Left ventricle myocardium inferior (tissue), 1 donor: ENCODE results near the gene ABHD8. TPM values are rescaled to one million over a fixed set of nuclear protein-coding genes. Genes with fewer than 3 reads are reported as not detected.

Source experiments
- DNase-seq: peaks from one replicate; pipeline ENCODE4 v3.0.0-alpha.2; 2020
- H3K27ac ChIP-seq: fragments of 200-600 bp; replicated peaks from 2 replicates; pipeline ENCODE4 v1.8.0; 2021
- H3K27me3 ChIP-seq: fragments of 200-600 bp; 2 replicates; pipeline ENCODE4 v1.8.0; 2021; ENCODE audit warnings: low read depth
- H3K36me3 ChIP-seq: fragments of 200-600 bp; 2 replicates; pipeline ENCODE4 v1.8.0; 2021
- H3K4me1 ChIP-seq: fragments of 200-600 bp; 2 replicates; pipeline ENCODE4 v1.8.0; 2021
- H3K4me3 ChIP-seq: fragments of 200-600 bp; 2 replicates; pipeline ENCODE4 v1.8.0; 2021; ENCODE audit warnings: mild to moderate bottlenecking, moderate library complexity
- H3K9me3 ChIP-seq: fragments of 200-600 bp; replicated peaks from 2 replicates; pipeline ENCODE4 v1.8.0; 2021
- CTCF ChIP-seq: fragments of 200-600 bp; IDR thresholded peaks from 2 replicates; pipeline ENCODE4 v1.8.0; 2021; ENCODE audit warnings: antibody characterized with exemption, mild to moderate bottlenecking, borderline replicate concordance
- intact Hi-C: fragments of 100-400 bp; cut with micrococcal nuclease; formaldehyde crosslinking; loops from one replicate; pipeline ENCODE4 v1.11.0; 2022
- total RNA-seq: library from RNA; stranded (reverse); fragmentation: NEBNext Ultra II Directional; extraction: Animal tissue kit (Norgen Biotek cat#: 25700); gene quantifications from one replicate; pipeline ENCODE4 v1.2.1, GENCODE V29; 2021
- donor health status: DM: no; HTN: yes; CAD: no; lungs with severe emphysema.

The ABHD8 gene
- total RNA-seq, 1 donor from 2014 or later = 11.7 TPM

- Histone ChIP-seq H3K27me3 (no peaks in the 10 kb centered on the region), H3K4me3 (no peak overlapping the region), H3K27ac (no peak overlapping the region), H3K36me3 (peaks cover 6% of the 10 kb centered on the region), H3K9me3 (no peaks in the 10 kb centered on the region), H3K4me1 (peaks cover 32% of the 10 kb centered on the region)
- no peak for TF ChIP-seq CTCF
- intact Hi-C loops = no loop called here
- no peak for DNase-seq
Observed at GRCh38 chr19:17331045-17331558, 27.9 kb upstream of the ABHD8 start.

DNA sequence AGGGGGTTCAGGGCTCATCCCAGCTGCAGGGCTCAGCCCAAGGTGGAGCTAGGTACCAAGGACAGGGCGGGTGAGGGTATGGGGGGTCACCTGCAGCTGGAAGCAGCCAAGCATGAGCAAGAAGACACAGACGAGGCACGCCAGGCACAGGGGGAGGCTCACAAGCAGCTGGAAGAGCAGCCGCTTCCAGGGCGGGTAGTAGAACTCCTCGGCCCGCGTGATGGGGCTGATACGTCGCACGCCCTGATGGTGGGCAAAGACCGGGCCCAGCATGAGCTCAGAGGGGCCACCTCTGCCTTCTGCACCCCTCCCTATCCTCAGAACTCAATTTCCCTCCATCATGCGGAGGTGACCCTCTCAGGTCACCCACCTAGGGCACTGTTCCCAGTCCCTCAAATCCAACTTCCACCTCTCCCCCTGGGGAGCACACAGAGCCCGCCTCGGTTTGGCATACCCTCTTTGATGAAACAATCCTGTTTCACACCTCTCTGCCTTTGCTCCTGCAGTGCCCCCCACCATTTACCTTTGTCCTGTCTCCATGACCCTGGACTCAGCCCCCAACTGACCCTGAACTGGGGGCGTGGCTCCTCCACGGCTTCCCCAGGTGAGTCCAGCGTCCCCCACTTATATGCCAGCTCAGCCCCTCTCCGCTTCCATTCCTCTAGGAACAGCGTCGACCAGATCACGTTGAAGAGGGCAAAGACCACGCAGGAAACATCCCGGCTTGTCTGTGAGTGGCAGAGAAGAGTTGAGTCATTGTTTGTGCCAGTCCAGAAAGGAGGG is 27.2 kb upstream of the ABHD8 start:
- Histone ChIP-seq H3K36me3 (peaks cover 6% of the 10 kb centered on the region), H3K4me3 (no peak overlapping the region), H3K27me3 (no peaks in the 10 kb centered on the region), H3K4me1 (peaks cover 25% of the 10 kb centered on the region), H3K9me3 (no peaks in the 10 kb centered on the region), H3K27ac (no peak overlapping the region)
- no peak for TF ChIP-seq CTCF
- intact Hi-C loops = no loop called here
- no peak for DNase-seq

- Histone ChIP-seq H3K27me3 (no peaks in the 10 kb centered on the region), H3K4me1 (peaks cover 19% of the 10 kb centered on the region), H3K27ac (no peak overlapping the region), H3K9me3 (no peaks in the 10 kb centered on the region), H3K4me3 (no peak overlapping the region), H3K36me3 (peaks cover 13% of the 10 kb centered on the region)
- no peak for TF ChIP-seq CTCF
- DNase-seq = no peak
- intact Hi-C loops = no loop called here
Observed at GRCh38 chr19:17329366-17330261, 26.4 kb upstream of the ABHD8 start.

- no peak for TF ChIP-seq CTCF
- Histone ChIP-seq H3K27me3 (no peaks in the 10 kb centered on the region), H3K27ac (no peak overlapping the region), H3K36me3 (peaks cover 14% of the 10 kb centered on the region), H3K9me3 (no peaks in the 10 kb centered on the region), H3K4me1 (peaks cover 16% of the 10 kb centered on the region), H3K4me3 (peak overlapping the region; percentile 27)
- DNase-seq = no peak
- intact Hi-C loops = no loop called here
Observed at GRCh38 chr19:17328517-17329365, 25.5 kb upstream of the ABHD8 start.
